Suprapubic skin (tissue), 4 donors: ENCODE data around the gene MPP3.

ENCODE experiments used
- CTCF ChIP-seq, 2 donors: fragments of 200-600 bp in 1 of 2; fragments of 450-650 bp in 1 of 2; sonication (generic) in 1 of 2; IDR thresholded peaks; one replicate each; pipeline ENCODE4 v1.5.1; 2016 to 2019; ENCODE audit warnings: antibody characterized with exemption in 2 of 2, mild to moderate bottlenecking in 1 of 2, moderate library complexity in 1 of 2
- EP300 ChIP-seq: sonication (generic); formaldehyde crosslinking; IDR thresholded peaks from one replicate; pipeline ENCODE4 v1.6.1; 2017; ENCODE audit warnings: antibody characterized with exemption
- POLR2A ChIP-seq, 2 donors: fragments of 450-650 bp; IDR thresholded peaks; one replicate each; pipeline ENCODE4 v1.6.1; 2017; ENCODE audit warnings: antibody characterized with exemption in 2 of 2, mild to moderate bottlenecking in 2 of 2, moderate library complexity in 2 of 2
- POLR2AphosphoS5 ChIP-seq, 3 donors: sonication (generic); formaldehyde crosslinking; IDR thresholded peaks; one replicate each; pipeline ENCODE4 v1.6.1; 2017; ENCODE audit warnings: antibody characterized with exemption in 3 of 3

- TF ChIP-seq EP300 (no peak), CTCF (IDR thresholded peaks at IDR 0.05) (no peak), POLR2A (IDR thresholded peaks at IDR 0.05) (no peak), POLR2AphosphoS5 (IDR thresholded peaks at IDR 0.05) (no peak)
Measured at GRCh38 chr17:43809121-43809520, 23.8 kb downstream of the MPP3 start.
